Dendritic cell treated with granulocyte-macrophage colony-stimulating factor and Interleukin-4, amounts not matched to agents 40 ng/mL and 50 ng/mL, for 4 days (primary cell): Measurements from ENCODE around the gene PIH1D1.
A peak's percentile ranks its signal among the peaks of the same experiment; 100 is the strongest.

Source experiments
- H3K27ac Mint-ChIP-seq: one replicate; pipeline ENCODE4 v1.8.0; 2022; ENCODE audit warnings: mild to moderate bottlenecking, mixed read lengths
- H3K27me3 Mint-ChIP-seq: one replicate; pipeline ENCODE4 v1.8.0; 2022; ENCODE audit warnings: mild to moderate bottlenecking, mixed read lengths
- H3K36me3 Mint-ChIP-seq: one replicate; pipeline ENCODE4 v1.8.0; 2022; ENCODE audit warnings: low read depth, mixed read lengths
- H3K4me1 Mint-ChIP-seq: one replicate; pipeline ENCODE4 v1.8.0; 2022; ENCODE audit warnings: low read depth, mixed read lengths
- H3K4me3 Mint-ChIP-seq: one replicate; pipeline ENCODE4 v1.8.0; 2022; ENCODE audit warnings: mild to moderate bottlenecking, moderate library complexity, mixed read lengths
- H3K9me3 Mint-ChIP-seq: one replicate; pipeline ENCODE4 v1.8.0; 2022; ENCODE audit warnings: mixed read lengths
- intact Hi-C: fragments of 100-400 bp; cut with micrococcal nuclease; formaldehyde crosslinking; loops from one replicate; pipeline ENCODE4 v1.15.0; 2022

PIH1D1 gene

GRCh38 chr19:49488863-49489537, 37.4 kb upstream of the PIH1D1 start:
- peak overlapping the region; percentile 95 for H3K27ac Mint-ChIP-seq
- H3K4me1 Mint-ChIP-seq = peaks cover 19% of the 10 kb centered on the region

GRCh38 chr19:49488046-49488862, 36.6 kb upstream of the PIH1D1 start:
- intact Hi-C loops = no loop called here
- peak overlapping the region; percentile 89 for H3K4me3 Mint-ChIP-seq
- H3K27ac Mint-ChIP-seq = peak overlapping the region; percentile 95
- no peaks in the 10 kb centered on the region for H3K9me3 Mint-ChIP-seq
- H3K27me3 Mint-ChIP-seq = no peaks in the 10 kb centered on the region
- peaks cover 19% of the 10 kb centered on the region for H3K4me1 Mint-ChIP-seq
- peaks cover 61% of the 10 kb centered on the region for H3K36me3 Mint-ChIP-seq

More at GRCh38 chr19:49488863-49489537, 37.4 kb upstream of the PIH1D1 start:
- peaks cover 64% of the 10 kb centered on the region for H3K36me3 Mint-ChIP-seq
- intact Hi-C loops = no loop called here
- no peaks in the 10 kb centered on the region for H3K27me3 Mint-ChIP-seq
- peak overlapping the region; percentile 89 for H3K4me3 Mint-ChIP-seq
- H3K9me3 Mint-ChIP-seq = no peaks in the 10 kb centered on the region

GRCh38 chr19:49487277-49488045, 35.8 kb upstream of the PIH1D1 start, which contains the start of gene RPL13A:
TSS of gene RPL13A (plus strand) at chr19:49487608. CDS start at chr19:49487630, 22 bp downstream.
- H3K36me3 Mint-ChIP-seq = peaks cover 53% of the 10 kb centered on the region
- intact Hi-C loops = loop anchor here (1.0 kb wide), 2 partner anchors 9 to 34 kb away; partner anchors contain the start of genes ALDH16A1 and RPS11
- no peaks in the 10 kb centered on the region for H3K27me3 Mint-ChIP-seq
- peaks cover 19% of the 10 kb centered on the region for H3K4me1 Mint-ChIP-seq
- no peaks in the 10 kb centered on the region for H3K9me3 Mint-ChIP-seq
- H3K4me3 Mint-ChIP-seq = peak within 1 kb of the TSS; percentile 89
- peak within 1 kb of the TSS; percentile 95 for H3K27ac Mint-ChIP-seq

GRCh38 chr19:49486710-49487276, 35.2 kb upstream of the PIH1D1 start:
- intact Hi-C loops = loop anchor here (1.0 kb wide), 2 partner anchors 10 to 33 kb away; partner anchors contain the start of genes ALDH16A1 and RPS11
- H3K27me3 Mint-ChIP-seq = no peaks in the 10 kb centered on the region
- peak overlapping the region; percentile 95 for H3K27ac Mint-ChIP-seq
- H3K9me3 Mint-ChIP-seq = no peaks in the 10 kb centered on the region
- peaks cover 46% of the 10 kb centered on the region for H3K36me3 Mint-ChIP-seq
- peaks cover 19% of the 10 kb centered on the region for H3K4me1 Mint-ChIP-seq
- H3K4me3 Mint-ChIP-seq = peak overlapping the region; percentile 89

- intact Hi-C loops = no loop called here
- no peaks in the 10 kb centered on the region for H3K27me3 Mint-ChIP-seq
- H3K4me1 Mint-ChIP-seq = peaks cover 23% of the 10 kb centered on the region
- H3K4me3 Mint-ChIP-seq = no peak overlapping the region
- H3K36me3 Mint-ChIP-seq = peaks cover 40% of the 10 kb centered on the region
- H3K9me3 Mint-ChIP-seq = no peaks in the 10 kb centered on the region
- peak overlapping the region; percentile 95 for H3K27ac Mint-ChIP-seq
Observed at GRCh38 chr19:49486232-49486631, 34.6 kb upstream of the PIH1D1 start.

- H3K9me3 Mint-ChIP-seq = no peaks in the 10 kb centered on the region
- H3K4me3 Mint-ChIP-seq = no peak overlapping the region
- intact Hi-C loops = no loop called here
- peaks cover 12% of the 10 kb centered on the region for H3K4me1 Mint-ChIP-seq
- peak overlapping the region; percentile 55 for H3K27ac Mint-ChIP-seq
- no peaks in the 10 kb centered on the region for H3K27me3 Mint-ChIP-seq
- H3K36me3 Mint-ChIP-seq = no peaks in the 10 kb centered on the region
Observed at GRCh38 chr19:49481020-49481683, 29.5 kb upstream of the PIH1D1 start.

GRCh38 chr19:49479975-49480628, 28.5 kb upstream of the PIH1D1 start:
- no peak overlapping the region for H3K4me3 Mint-ChIP-seq
- peaks cover 23% of the 10 kb centered on the region for H3K4me1 Mint-ChIP-seq
- H3K27ac Mint-ChIP-seq = no peak overlapping the region
- intact Hi-C loops = no loop called here
- peaks cover 9% of the 10 kb centered on the region for H3K27me3 Mint-ChIP-seq
- H3K9me3 Mint-ChIP-seq = no peaks in the 10 kb centered on the region
- no peaks in the 10 kb centered on the region for H3K36me3 Mint-ChIP-seq

GRCh38 chr19:49475995-49476880, 24.6 kb upstream of the PIH1D1 start:
- H3K27me3 Mint-ChIP-seq = peaks cover 17% of the 10 kb centered on the region
- intact Hi-C loops = no loop called here
- peak overlapping the region; percentile 38 for H3K27ac Mint-ChIP-seq
- H3K4me1 Mint-ChIP-seq = peaks cover 43% of the 10 kb centered on the region
- H3K9me3 Mint-ChIP-seq = no peaks in the 10 kb centered on the region
- no peak overlapping the region for H3K4me3 Mint-ChIP-seq
- H3K36me3 Mint-ChIP-seq = peaks cover 3% of the 10 kb centered on the region

GRCh38 chr19:49475191-49475917, 23.7 kb upstream of the PIH1D1 start:
- Mint-ChIP-seq H3K27ac (peak overlapping the region; percentile 90), H3K4me3 (peak overlapping the region; percentile 93), H3K36me3 (peaks cover 12% of the 10 kb centered on the region), H3K9me3 (no peaks in the 10 kb centered on the region), H3K27me3 (peaks cover 17% of the 10 kb centered on the region), H3K4me1 (peaks cover 41% of the 10 kb centered on the region)
- intact Hi-C loops = no loop called here

- peaks cover 49% of the 10 kb centered on the region for H3K4me1 Mint-ChIP-seq
Observed at GRCh38 chr19:49474542-49474924, 22.9 kb upstream of the PIH1D1 start.

GRCh38 chr19:49473868-49474541, 22.4 kb upstream of the PIH1D1 start, which contains the start of gene FLT3LG:
TSS of gene FLT3LG (plus strand) at chr19:49474215. CDS start at chr19:49474640, 425 bp downstream.
- Mint-ChIP-seq H3K27ac (peak within 1 kb of the TSS; percentile 90), H3K4me1 (peaks cover 55% of the 10 kb centered on the region), H3K36me3 (peaks cover 23% of the 10 kb centered on the region), H3K9me3 (no peaks in the 10 kb centered on the region), H3K27me3 (peaks cover 17% of the 10 kb centered on the region), H3K4me3 (peak within 1 kb of the TSS; percentile 93)
- intact Hi-C loops = loop anchor here (1.0 kb wide), 1 partner anchor 96 kb away; no protein-coding TSS in a partner anchor

More at GRCh38 chr19:49474542-49474924, 22.9 kb upstream of the PIH1D1 start:
- peaks cover 18% of the 10 kb centered on the region for H3K36me3 Mint-ChIP-seq
- peak overlapping the region; percentile 90 for H3K27ac Mint-ChIP-seq
- H3K9me3 Mint-ChIP-seq = no peaks in the 10 kb centered on the region
- intact Hi-C loops = loop anchor here (1.0 kb wide), 1 partner anchor 96 kb away; no protein-coding TSS in a partner anchor
- peak overlapping the region; percentile 93 for H3K4me3 Mint-ChIP-seq
- H3K27me3 Mint-ChIP-seq = peaks cover 17% of the 10 kb centered on the region
